Measurements from ENCODE around the gene ADORA3. TPM values are rescaled to one million over a fixed set of nuclear protein-coding genes. Genes with fewer than 3 reads are reported as not detected.

The ADORA3 gene
- total and polyA plus RNA-seq, 2 of the 8 experiments (the other 6 are each of a cell fraction or from before 2014, with no cell fraction given), result 0.03 TPM; not detected in 1

GRCh38 chr1:111484391-111485026 lies 18.9 kb downstream of the ADORA3 start:
- Histone ChIP-seq H3K79me2 (ENCODE audit: control insufficient read depth in 1 of 2, insufficient read depth in 2 of 2, low read length in 2 of 2) (no peaks in the 10 kb centered on the region), H2BK5ac (ENCODE audit: low read depth, low read length) (no peak overlapping the region), H3K9me3 (ENCODE audit: insufficient read depth in 2 of 2, low read depth in 1 of 2, low read length in 1 of 2) (no peaks in the 10 kb centered on the region), H3K79me1 (ENCODE audit: low read depth, low read length) (no peaks in the 10 kb centered on the region), H2AK5ac (ENCODE audit: low read depth, low read length) (no peak overlapping the region), H3K4me2 (ENCODE audit: insufficient read depth in 1 of 2, low read depth in 2 of 2, low read length in 2 of 2) (no peak overlapping the region), H3K18ac (ENCODE audit: extremely low read depth, low read length) (no peak overlapping the region), H3K23ac (ENCODE audit: insufficient read length) (no peak overlapping the region), H3K4ac (replicated peaks; ENCODE audit: insufficient read length, low read depth, low read length) (no peak overlapping the region), H2BK120ac (replicated peaks; ENCODE audit: low read depth, low read length) (no peak overlapping the region), H2BK15ac (ENCODE audit: low read length) (no peak overlapping the region), H3K27ac (ENCODE audit: low read depth, low read length) (no peak overlapping the region), H2BK12ac (ENCODE audit: low read depth, low read length) (no peak overlapping the region), H3K27me3 (replicated peaks in 1 of 4; ENCODE audit: control insufficient read depth in 3 of 4, extremely low read depth in 1 of 4, insufficient read depth in 3 of 4, low read length in 3 of 4) (no peaks in the 10 kb centered on the region), H3K36me3 (ENCODE audit: control insufficient read depth in 2 of 4, insufficient read depth in 4 of 4, low read length in 3 of 4) (no peaks in the 10 kb centered on the region), H4K91ac (replicated peaks; ENCODE audit: insufficient read length, low read length) (no peak overlapping the region), H4K20me1 (replicated peaks in 1 of 2; ENCODE audit: control insufficient read depth in 1 of 2, insufficient read depth in 2 of 2, low read length in 2 of 2) (no peaks in the 10 kb centered on the region), H3K23me2 (ENCODE audit: low read depth, low read length) (no peaks in the 10 kb centered on the region), H3K4me3 (ENCODE audit: extremely low read depth in 1 of 4, insufficient read depth in 2 of 4, low read depth in 3 of 4, low read length in 4 of 4) (no peak overlapping the region), H3K56ac (replicated peaks; ENCODE audit: insufficient read length, low read depth, low read length) (no peak overlapping the region), H4K5ac (ENCODE audit: insufficient read length, low read depth, low read length) (no peak overlapping the region), H2AFZ (ENCODE audit: low read length) (no peak overlapping the region), H4K8ac (ENCODE audit: extremely low read depth, insufficient read depth, low read length) (no peak overlapping the region), H3K14ac (ENCODE audit: insufficient read length) (no peak overlapping the region), H3K9ac (replicated peaks in 1 of 4; ENCODE audit: extremely low read depth in 1 of 4, low read depth in 3 of 4, low read length in 3 of 4) (no peak overlapping the region), H3K4me1 (replicated peaks in 1 of 4; ENCODE audit: control insufficient read depth in 3 of 4, insufficient read depth in 4 of 4, low read length in 3 of 4) (no peaks in the 10 kb centered on the region), H2BK20ac (ENCODE audit: low read length) (no peak overlapping the region)
- POLR2A ChIA-PET (ENCODE audit: partially characterized antibody), result no interaction called here
- no peak for FAIRE-seq
- TF ChIP-seq CTCF (IDR thresholded peaks at IDR 0.05; ENCODE audit: control extremely low read depth in 1 of 3, insufficient read depth in 1 of 3, low read depth in 1 of 3, low read length in 3 of 3) (no peak), GTF2F1 (IDR thresholded peaks at IDR 0.05; ENCODE audit: borderline replicate concordance, low read depth, low read length) (no peak), FOSL1 (IDR thresholded peaks at IDR 0.05; ENCODE audit: insufficient read depth, low read depth, low read length) (no peak), RAD21 (IDR thresholded peaks at IDR 0.05 in 1 of 2, conservative IDR thresholded peaks at IDR 0.05 in 1 of 2; ENCODE audit: low read depth in 2 of 2, low read length in 2 of 2) (no peak), POU5F1 (IDR thresholded peaks at IDR 0.05; ENCODE audit: low read depth, low read length) (no peak), TCF12 (IDR thresholded peaks at IDR 0.05; ENCODE audit: low read depth, low read length) (no peak), RBBP5 (IDR thresholded peaks at IDR 0.05; ENCODE audit: borderline replicate concordance, low read depth, low read length) (no peak)
- DNase-seq (ENCODE audit: low read depth in 1 of 2, low spot score in 2 of 2), result no peak
- CTCF ChIA-PET (ENCODE audit: partially characterized antibody), result interaction anchor here (0.7 to 1.5 kb wide), 8 partner anchors 8 to 263 kb away, joined by 3 to 7 read pairs (median 4); no protein-coding TSS in a partner anchor

Data from H1 (cell line).